IMR-90 (cell line): ENCODE measurements around the gene SELENOT. TPM values are rescaled to one million over a fixed set of nuclear protein-coding genes. Genes with fewer than 3 reads are reported as not detected.
"Not testable (repeated sequence)": the region's sequence is repeated elsewhere in the genome, so short reads cannot be mapped to it uniquely, and the experiment has no call there.

Experiments
- ATAC-seq: fragments of 200-7000 bp; cut with Tn5 transposase; 2 replicates; pipeline ENCODE4 v1.9.1; 2020; ENCODE audit warnings: low read depth, mild to moderate bottlenecking, moderate library complexity
- BruUV-seq: library from RNA; stranded (reverse); fragments of 400-500 nt; replicated peaks from 2 replicates; lab custom pipeline; 2021; lab: Mats Ljungman, UMichigan
- CTCF ChIA-PET: fragments of 300-600 bp; formaldehyde crosslinking; extraction: SDS; loops from one replicate; lab custom pipeline; 2021; ENCODE audit warnings: antibody characterized with exemption; lab: Yijun Ruan, JAX
- POLR2A ChIA-PET: fragments of 300-600 bp; sonication (Branson Sonifier 250); formaldehyde crosslinking; loops from one replicate; lab custom pipeline; 2022; ENCODE audit warnings: antibody characterized with exemption; ENCODE audit not compliant: unreplicated experiment; lab: Charles Lee
- DNase-seq: peaks from one replicate; pipeline ENCODE4 v3.0.0; 2013
- H2AFZ ChIP-seq: replicated peaks from 2 replicates; pipeline ENCODE3; 2013; ENCODE audit warnings: low read length, mild to moderate bottlenecking; ENCODE audit not compliant: poor library complexity
- H2AK5ac ChIP-seq: 2 replicates; pipeline ENCODE4 v1.6.1; 2013; ENCODE audit warnings: low read depth, low read length, inconsistent platforms
- H2AK9ac ChIP-seq: replicated peaks from 2 replicates; pipeline ENCODE3; 2013; ENCODE audit warnings: mild to moderate bottlenecking, low read depth, low read length, moderate library complexity; ENCODE audit not compliant: poor library complexity
- H2BK120ac ChIP-seq: 2 replicates; pipeline ENCODE4 v1.6.1; 2013; ENCODE audit warnings: low read depth, low read length, inconsistent platforms
- H2BK15ac ChIP-seq: 3 replicates; pipeline ENCODE4 v1.6.1; 2013; ENCODE audit warnings: low read depth, low read length, inconsistent platforms
- H2BK20ac ChIP-seq: 2 replicates; pipeline ENCODE4 v1.6.1; 2013; ENCODE audit warnings: low read depth, mild to moderate bottlenecking, inconsistent platforms, low read length, moderate library complexity
- H2BK5ac ChIP-seq: 2 replicates; pipeline ENCODE4 v1.6.1; 2013; ENCODE audit warnings: mild to moderate bottlenecking, low read depth, low read length, inconsistent platforms; ENCODE audit not compliant: poor library complexity, severe bottlenecking
- H3K14ac ChIP-seq: replicated peaks from 2 replicates; pipeline ENCODE4 v1.6.1; 2013; ENCODE audit warnings: low read depth, low read length, inconsistent platforms
- H3K18ac ChIP-seq: 2 replicates; pipeline ENCODE4 v1.6.1; 2013; ENCODE audit warnings: low read depth, low read length, control low read depth
- H3K23ac ChIP-seq: 2 replicates; pipeline ENCODE4 v1.6.1; 2013; ENCODE audit warnings: low read depth, low read length, inconsistent platforms
- H3K27ac ChIP-seq: 2 replicates; pipeline ENCODE4 v1.5.1; 2013; ENCODE audit warnings: mild to moderate bottlenecking, control low read depth, low read length; ENCODE audit not compliant: insufficient read depth
- H3K27me3 ChIP-seq: 2 replicates; pipeline ENCODE4 v1.6.1; 2013; ENCODE audit warnings: low read length; ENCODE audit not compliant: control insufficient read depth, insufficient read depth
- H3K36me3 ChIP-seq: 2 replicates; pipeline ENCODE4 v1.6.1; 2013; ENCODE audit warnings: low read length, mixed read lengths; ENCODE audit not compliant: control insufficient read depth, insufficient read depth
- H3K4ac ChIP-seq: 2 replicates; pipeline ENCODE4 v1.6.1; 2013; ENCODE audit warnings: low read depth, low read length, inconsistent platforms
- H3K4me1 ChIP-seq: 2 replicates; pipeline ENCODE4 v1.6.1; 2013; ENCODE audit warnings: low read length, mixed read lengths; ENCODE audit not compliant: control insufficient read depth, insufficient read depth
- H3K4me2 ChIP-seq: 2 replicates; pipeline ENCODE4 v1.6.1; 2013; ENCODE audit warnings: low read depth, mild to moderate bottlenecking, control low read depth, low read length, moderate library complexity
- H3K4me3 ChIP-seq: 2 replicates; pipeline ENCODE4 v1.5.1; 2013; ENCODE audit warnings: low read depth, mild to moderate bottlenecking, control low read depth, low read length, moderate library complexity; ENCODE audit not compliant: insufficient read depth
- H3K56ac ChIP-seq: 2 replicates; pipeline ENCODE4 v1.6.1; 2013; ENCODE audit warnings: low read length, inconsistent platforms; ENCODE audit not compliant: insufficient read depth; ENCODE audit errors: extremely low read depth
- H3K79me1 ChIP-seq, 2 experiments: 2 replicates each; pipeline ENCODE4 v1.6.1; 2013; ENCODE audit warnings: low read length in 2 of 2, inconsistent platforms in 1 of 2, low read depth in 1 of 2
- H3K9ac ChIP-seq: 2 replicates; pipeline ENCODE4 v1.6.1; 2013; ENCODE audit warnings: low read depth, low read length, control low read depth
- H3K9me1 ChIP-seq: 2 replicates; pipeline ENCODE4 v1.6.1; 2013; ENCODE audit warnings: low read length, inconsistent platforms; ENCODE audit not compliant: insufficient read depth
- H3K9me3 ChIP-seq: 2 replicates; pipeline ENCODE4 v1.6.1; 2013; ENCODE audit warnings: low read length; ENCODE audit not compliant: control insufficient read depth, insufficient read depth
- H4K20me1 ChIP-seq: 2 replicates; pipeline ENCODE4 v1.6.1; 2013; ENCODE audit warnings: low read length, inconsistent platforms; ENCODE audit not compliant: insufficient read depth
- H4K5ac ChIP-seq: 2 replicates; pipeline ENCODE4 v1.6.1; 2013; ENCODE audit warnings: mild to moderate bottlenecking, low read depth, low read length, control low read depth
- H4K8ac ChIP-seq, 2 experiments: 2 replicates each; pipeline ENCODE4 v1.6.1; 2013; ENCODE audit warnings: low read depth in 2 of 2, low read length in 2 of 2, control low read depth in 1 of 2, inconsistent platforms in 1 of 2
- H4K91ac ChIP-seq: 2 replicates; pipeline ENCODE4 v1.6.1; 2013; ENCODE audit warnings: low read depth, low read length, inconsistent platforms; ENCODE audit not compliant: insufficient read depth
- dilution Hi-C: fragments of 300-500 bp; cut with HindIII; formaldehyde crosslinking; loops from one replicate; pipeline ENCODE4 v1.14.3; 2018; ENCODE audit warnings: low sequenced_read_pairs; ENCODE audit not compliant: unreplicated experiment
- in situ Hi-C: fragments of 300-500 bp; cut with MboI; formaldehyde crosslinking; loops from 3 replicates; pipeline ENCODE4 v1.14.3; 2019; ENCODE audit warnings: low sequenced_read_pairs, inconsistent platforms, mixed read lengths
- intact Hi-C: fragments of 100-400 bp; cut with micrococcal nuclease; formaldehyde crosslinking; loops from 2 replicates; pipeline ENCODE4 v1.10.0; 2022
- polyA plus RNA-seq, 3 experiments: library from polyadenylated mRNA; depleted of rRNA; stranded (reverse); fragments of >200 nt; gene quantifications; 2 replicates each; pipeline ENCODE4 v1.2.3, GENCODE V29; 2012; ENCODE audit warnings: low replicate concordance in 1 of 3
- total RNA-seq: library from RNA; depleted of rRNA; stranded (reverse); fragments of >200 nt; gene quantifications from 2 replicates; pipeline ENCODE4 v1.2.3, GENCODE V29; 2012

The SELENOT gene
- total and polyA plus RNA-seq, 2 of the 4 experiments (the other 2 are of a cell fraction) = 365 to 415 TPM

DNA sequence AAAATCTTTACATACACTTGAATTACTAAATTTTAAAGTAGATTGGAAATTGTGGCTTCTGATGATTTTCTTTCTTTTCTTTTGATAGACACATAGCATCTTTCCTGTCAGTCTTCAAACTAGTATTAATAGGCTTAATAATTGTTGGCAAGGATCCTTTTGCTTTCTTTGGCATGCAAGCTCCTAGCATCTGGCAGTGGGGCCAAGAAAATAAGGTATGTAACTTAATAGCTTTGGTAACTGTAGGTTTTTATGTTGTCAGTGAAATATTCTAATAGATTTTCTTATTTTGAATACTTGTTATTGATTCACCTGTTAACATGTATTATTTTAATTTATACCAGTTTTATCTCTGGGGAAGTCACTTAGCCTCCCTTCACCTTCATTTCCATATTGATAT lies 19.8 kb downstream of the SELENOT start:
- H2BK20ac ChIP-seq, ATAC-seq, H3K14ac ChIP-seq, H4K91ac ChIP-seq, H2BK120ac ChIP-seq, H2AK5ac ChIP-seq, H4K8ac ChIP-seq, H3K9me3 ChIP-seq, H2AK9ac ChIP-seq, intact Hi-C loops, H2AFZ ChIP-seq, POLR2A ChIA-PET, H3K4me1 ChIP-seq, H3K18ac ChIP-seq, CTCF ChIA-PET, H3K9me1 ChIP-seq, H3K56ac ChIP-seq, in situ Hi-C loops, BruUV-seq, DNase-seq, H2BK5ac ChIP-seq, H4K20me1 ChIP-seq, H3K36me3 ChIP-seq, H2BK15ac ChIP-seq, H4K5ac ChIP-seq, H3K9ac ChIP-seq, H3K4ac ChIP-seq, H3K23ac ChIP-seq, H3K27me3 ChIP-seq, dilution Hi-C loops, H3K4me3 ChIP-seq, H3K4me2 ChIP-seq, H3K27ac ChIP-seq: not testable (repeated sequence)
- peaks cover 16 to 20% of the 10 kb centered on the region in 2 experiments for H3K79me1 ChIP-seq
